ENCODE results near the gene CCDC57. TPM values are rescaled to one million over a fixed set of nuclear protein-coding genes. Genes with fewer than 3 reads are reported as not detected.

The CCDC57 gene
- total and polyA plus RNA-seq, 4 donors: 5.4 to 19.1 (median 11.7) TPM

- no peak for TF ChIP-seq JUND (IDR thresholded peaks at IDR 0.05)
- no peak for TF ChIP-seq NR2F2 (IDR thresholded peaks at IDR 0.05)
- TF ChIP-seq GABPA (IDR thresholded peaks at IDR 0.05 in 1 of 2, conservative IDR thresholded peaks at IDR 0.05 in 1 of 2): no peak
- no peak for TF ChIP-seq FOXA2 (IDR thresholded peaks at IDR 0.05)
Observed at GRCh38 chr17:82104797-82105416, 107.7 kb downstream of the CCDC57 start (continued).

GRCh38 chr17:82103553-82104451 lies 108.8 kb downstream of the CCDC57 start:
- DNase-seq (ENCODE audit: low spot score): peak; percentile 65
- Histone ChIP-seq H3K4me3 (ENCODE audit: low read depth in 1 of 3, low read length in 3 of 3) (no peak overlapping the region), H3K9me3 (ENCODE audit: control insufficient read depth in 4 of 4, low read length in 3 of 4) (no peaks in the 10 kb centered on the region), H3K9ac (ENCODE audit: low read depth in 1 of 2, low read length in 2 of 2) (peak overlapping the region; percentile 26 to 30), H3K4me1 (ENCODE audit: control insufficient read depth in 4 of 4, insufficient read depth in 4 of 4, low read length in 3 of 4) (peaks cover 48 to 94% (median 70%) of the 10 kb centered on the region in 4 donors), H3K36me3 (ENCODE audit: control insufficient read depth in 4 of 4, insufficient read depth in 3 of 4, low read depth in 1 of 4, low read length in 3 of 4) (no peaks in the 10 kb centered on the region), H3K27ac (ENCODE audit: low read depth in 1 of 2, low read length in 2 of 2) (peak overlapping the region; percentile 96 to 98), H3K27me3 (ENCODE audit: control insufficient read depth in 4 of 4, insufficient read depth in 4 of 4, low read length in 3 of 4) (no peaks in the 10 kb centered on the region)
- WGBS: 20% methylated on average over 24 of the region's 24 CpGs
- TF ChIP-seq FOXA1 (IDR thresholded peaks at IDR 0.05): no peak
- TF ChIP-seq ZBTB33 (IDR thresholded peaks at IDR 0.05): peak; percentile 59
- no peak for TF ChIP-seq JUND (IDR thresholded peaks at IDR 0.05)
- TF ChIP-seq HNF4A (conservative IDR thresholded peaks at IDR 0.05): peak; percentile 65 to 84
- no peak for TF ChIP-seq GABPA (IDR thresholded peaks at IDR 0.05 in 1 of 2, conservative IDR thresholded peaks at IDR 0.05 in 1 of 2)
- TF ChIP-seq YY1 (IDR thresholded peaks at IDR 0.05): peak; percentile 86
- TF ChIP-seq SP1 (IDR thresholded peaks at IDR 0.05): peak; percentile 92
- no peak for TF ChIP-seq CTCF (IDR thresholded peaks at IDR 0.05; ENCODE audit: low read depth, low read length, missing input control)
- TF ChIP-seq RXRA (IDR thresholded peaks at IDR 0.05): peak; percentile 97 to 98
- TF ChIP-seq HNF4G (IDR thresholded peaks at IDR 0.05): peak; percentile 30
- peak; percentile 21 for TF ChIP-seq TAF1 (conservative IDR thresholded peaks at IDR 0.05)
- peak in 1 of 2 donors; percentile 77 for TF ChIP-seq EGR1 (IDR thresholded peaks at IDR 0.05; ENCODE audit: low read depth in 2 of 2)
- TF ChIP-seq MAX (IDR thresholded peaks at IDR 0.05): peak; percentile 97
- TF ChIP-seq ATF3 (IDR thresholded peaks at IDR 0.05): peak; percentile 53
- peak; percentile 56 to 74 for TF ChIP-seq RAD21 (IDR thresholded peaks at IDR 0.05)
- TF ChIP-seq REST (IDR thresholded peaks at IDR 0.05): no peak
- TF ChIP-seq FOXA2 (IDR thresholded peaks at IDR 0.05): peak; percentile 38
- peak; percentile 51 for TF ChIP-seq NR2F2 (IDR thresholded peaks at IDR 0.05)

All from liver (tissue), 9 donors.